HL-60 (cell line): Measurements from ENCODE around the gene SAMM50.

Experiments used
- DNase-seq, 2 experiments: peaks; one replicate each; pipeline ENCODE4 v3.0.0-alpha.2; 2010 to 2020; ENCODE audit warnings: low read depth in 1 of 2, low spot score in 1 of 2
- H3K27ac ChIP-seq: fragments of 250-450 bp; sonication (Bioruptor Pico); replicated peaks from 2 replicates; pipeline ENCODE4 v1.5.1; 2020; ENCODE audit warnings: mild to moderate bottlenecking, moderate library complexity
- H3K27me3 ChIP-seq: fragments of 250-450 bp; sonication (Bioruptor Pico); 2 replicates; pipeline ENCODE4 v1.5.1; 2021; ENCODE audit warnings: mild to moderate bottlenecking, moderate library complexity; ENCODE audit not compliant: insufficient read depth, poor library complexity, severe bottlenecking
- H3K4me3 ChIP-seq: replicated peaks from 2 replicates; pipeline ENCODE4 v1.5.1; 2011; ENCODE audit warnings: mild to moderate bottlenecking, control low read depth, low read length; ENCODE audit not compliant: insufficient read depth
- CTCF ChIP-seq: IDR thresholded peaks from one replicate; pipeline ENCODE4 v1.5.1; 2011; ENCODE audit warnings: low read length, control low read depth, inconsistent platforms; ENCODE audit not compliant: insufficient read depth
- GABPA ChIP-seq: IDR thresholded peaks from 2 replicates; pipeline ENCODE4 v1.6.1; 2012; ENCODE audit warnings: low read depth
- POLR2AphosphoS5 ChIP-seq: IDR thresholded peaks from 2 replicates; pipeline ENCODE4 v1.6.1; 2012; ENCODE audit warnings: low read depth
- REST ChIP-seq: IDR thresholded peaks from 2 replicates; pipeline ENCODE4 v1.6.1; 2012; ENCODE audit warnings: low read depth; ENCODE audit not compliant: insufficient replicate concordance
- SPI1 ChIP-seq: IDR thresholded peaks from 2 replicates; pipeline ENCODE4 v1.6.1; 2012; ENCODE audit warnings: low read depth, mild to moderate bottlenecking, borderline replicate concordance

Gene SAMM50

GRCh38 chr22:43957871-43958270 lies 2.6 kb downstream of the SAMM50 start:
- no peaks in the 10 kb centered on the region for H3K27me3 ChIP-seq
- H3K27ac ChIP-seq = no peak overlapping the region
- TF ChIP-seq REST = no peak
- H3K4me3 ChIP-seq = no peak overlapping the region
- DNase-seq = no peak

GRCh38 chr22:43964314-43964857 lies 9.1 kb downstream of the SAMM50 start:
- Histone ChIP-seq H3K27me3 (no peaks in the 10 kb centered on the region), H3K27ac (no peak overlapping the region), H3K4me3 (no peak overlapping the region)
- TF ChIP-seq REST (no peak), POLR2AphosphoS5 (no peak)
- no peak for DNase-seq

- no peak overlapping the region for H3K4me3 ChIP-seq
- no peak for TF ChIP-seq POLR2AphosphoS5
- no peak for TF ChIP-seq GABPA
- TF ChIP-seq SPI1 = no peak
- no peak for TF ChIP-seq CTCF
- no peak for TF ChIP-seq REST
- no peaks in the 10 kb centered on the region for H3K27me3 ChIP-seq
- H3K27ac ChIP-seq = no peak overlapping the region
- no peak for DNase-seq
Observed at GRCh38 chr22:43967069-43967468, 11.8 kb downstream of the SAMM50 start.

GRCh38 chr22:43968614-43969013 lies 13.4 kb downstream of the SAMM50 start:
- Histone ChIP-seq H3K27me3 (no peaks in the 10 kb centered on the region), H3K4me3 (no peak overlapping the region), H3K27ac (no peak overlapping the region)
- DNase-seq = no peak
- no peak for TF ChIP-seq GABPA
- TF ChIP-seq CTCF = no peak
- TF ChIP-seq REST = no peak
- no peak for TF ChIP-seq POLR2AphosphoS5
- no peak for TF ChIP-seq SPI1
